HEK293 (cell line): Measurements from ENCODE around the gene SEPTIN2.
"Not testable (repeated sequence)": the region's sequence is repeated elsewhere in the genome, so short reads cannot be mapped to it uniquely, and the experiment has no call there.

Experiments used
- CTCF ChIA-PET: fragments of 350-600 bp; formaldehyde crosslinking; extraction: SDS; loops from one replicate; lab custom pipeline; 2021; ENCODE audit warnings: antibody characterized with exemption; lab: Yijun Ruan, JAX
- POLR2A ChIA-PET: fragments of 300-600 bp; formaldehyde crosslinking; extraction: SDS; loops from one replicate; lab custom pipeline; 2020; ENCODE audit warnings: antibody characterized with exemption, inconsistent platforms; lab: Yijun Ruan, JAX
- H3K27ac ChIP-seq: fragments of 200-500 bp; sonication (Bioruptor generic); 2 replicates; pipeline ENCODE4 v1.5.1; 2014; ENCODE audit warnings: low read depth, low read length, control low read depth, inconsistent platforms; ENCODE audit errors: extremely low read depth
- H3K36me3 ChIP-seq, 2 experiments: fragments of 200-500 bp in 1 of 2; sonication (Bioruptor generic) in 1 of 2; 1 replicate in 1 of 2; 2 replicates in 1 of 2; pipeline ENCODE4 v1.5.1; 2014 to 2017; ENCODE audit warnings: inconsistent platforms in 2 of 2, low read length in 2 of 2; ENCODE audit not compliant: control insufficient read depth in 2 of 2, insufficient read depth in 1 of 2
- H3K4me1 ChIP-seq: fragments of 200-500 bp; sonication (Bioruptor generic); 2 replicates; pipeline ENCODE4 v1.5.1; 2014; ENCODE audit warnings: mild to moderate bottlenecking, low read length, inconsistent platforms; ENCODE audit not compliant: control insufficient read depth, insufficient read depth
- H3K4me3 ChIP-seq: 2 replicates; pipeline ENCODE4 v1.5.1; 2011; ENCODE audit warnings: low read depth, mild to moderate bottlenecking, control low read depth, low read length, moderate library complexity
- H3K9me3 ChIP-seq: fragments of 200-500 bp; sonication (Bioruptor generic); 2 replicates; pipeline ENCODE4 v1.5.1; 2014; ENCODE audit warnings: low read depth, low read length, inconsistent platforms; ENCODE audit not compliant: control insufficient read depth, insufficient read depth
- KLF1 ChIP-seq: fragments of 450-650 bp; formaldehyde crosslinking; IDR thresholded peaks from 2 replicates; pipeline ENCODE4 v1.5.1; 2016; ENCODE audit warnings: missing biosample characterization, missing genetic modification characterization
- RBAK ChIP-seq: fragments of 450-650 bp; formaldehyde crosslinking; IDR thresholded peaks from 2 replicates; pipeline ENCODE4 v1.5.1; 2016; ENCODE audit warnings: missing biosample characterization, missing genetic modification characterization
- SALL2 ChIP-seq: fragments of 450-650 bp; formaldehyde crosslinking; IDR thresholded peaks from 2 replicates; pipeline ENCODE4 v1.5.0; 2017; ENCODE audit warnings: missing biosample characterization, mild to moderate bottlenecking, missing genetic modification characterization, borderline replicate concordance
- ZFHX2 ChIP-seq: fragments of 450-650 bp; formaldehyde crosslinking; conservative IDR thresholded peaks from 2 replicates; pipeline ENCODE4 v1.5.1; 2016; ENCODE audit warnings: missing biosample characterization, missing genetic modification characterization
- ZFP41 ChIP-seq: fragments of 450-650 bp; formaldehyde crosslinking; IDR thresholded peaks from 2 replicates; pipeline ENCODE4 v1.5.1; 2016; ENCODE audit warnings: missing biosample characterization, missing genetic modification characterization, borderline replicate concordance
- ZNF140 ChIP-seq: fragments of 450-650 bp; formaldehyde crosslinking; IDR thresholded peaks from 2 replicates; pipeline ENCODE4 v1.5.1; 2016; ENCODE audit warnings: missing biosample characterization, missing genetic modification characterization
- ZNF426 ChIP-seq: fragments of 450-650 bp; formaldehyde crosslinking; IDR thresholded peaks from 2 replicates; pipeline ENCODE4 v1.5.1; 2017; ENCODE audit warnings: missing biosample characterization, missing genetic modification characterization, mild to moderate bottlenecking, inconsistent platforms, moderate library complexity
- ZNF48 ChIP-seq: fragments of 450-650 bp; formaldehyde crosslinking; IDR thresholded peaks from 2 replicates; pipeline ENCODE4 v1.5.1; 2016; ENCODE audit warnings: missing biosample characterization, missing genetic modification characterization
- ZNF560 ChIP-seq: fragments of 450-650 bp; formaldehyde crosslinking; IDR thresholded peaks from 2 replicates; pipeline ENCODE4 v1.5.1; 2017; ENCODE audit warnings: missing biosample characterization, missing genetic modification characterization, borderline replicate concordance
- ZNF658 ChIP-seq: fragments of 450-650 bp; formaldehyde crosslinking; IDR thresholded peaks from 2 replicates; pipeline ENCODE4; 2016; ENCODE audit warnings: missing biosample characterization, missing genetic modification characterization
- ZNF660 ChIP-seq: fragments of 450-650 bp; IDR thresholded peaks from 2 replicates; pipeline ENCODE4 v1.5.1; 2018; ENCODE audit warnings: missing biosample characterization, mild to moderate bottlenecking, missing genetic modification characterization
- ZNF776 ChIP-seq: fragments of 450-650 bp; formaldehyde crosslinking; IDR thresholded peaks from 2 replicates; pipeline ENCODE4 v1.5.0; 2017; ENCODE audit warnings: missing biosample characterization, missing genetic modification characterization, borderline replicate concordance
- ZSCAN23 ChIP-seq: fragments of 450-650 bp; formaldehyde crosslinking; IDR thresholded peaks from 2 replicates; pipeline ENCODE4 v1.5.1; 2016; ENCODE audit warnings: missing biosample characterization, missing genetic modification characterization
- TF ChIP-seq, protein P1 (sequence below): fragments of 450-650 bp; formaldehyde crosslinking; IDR thresholded peaks from 2 replicates; pipeline ENCODE4 v1.5.1; 2016; ENCODE audit warnings: missing biosample characterization, missing genetic modification characterization

SEPTIN2 gene

DNA sequence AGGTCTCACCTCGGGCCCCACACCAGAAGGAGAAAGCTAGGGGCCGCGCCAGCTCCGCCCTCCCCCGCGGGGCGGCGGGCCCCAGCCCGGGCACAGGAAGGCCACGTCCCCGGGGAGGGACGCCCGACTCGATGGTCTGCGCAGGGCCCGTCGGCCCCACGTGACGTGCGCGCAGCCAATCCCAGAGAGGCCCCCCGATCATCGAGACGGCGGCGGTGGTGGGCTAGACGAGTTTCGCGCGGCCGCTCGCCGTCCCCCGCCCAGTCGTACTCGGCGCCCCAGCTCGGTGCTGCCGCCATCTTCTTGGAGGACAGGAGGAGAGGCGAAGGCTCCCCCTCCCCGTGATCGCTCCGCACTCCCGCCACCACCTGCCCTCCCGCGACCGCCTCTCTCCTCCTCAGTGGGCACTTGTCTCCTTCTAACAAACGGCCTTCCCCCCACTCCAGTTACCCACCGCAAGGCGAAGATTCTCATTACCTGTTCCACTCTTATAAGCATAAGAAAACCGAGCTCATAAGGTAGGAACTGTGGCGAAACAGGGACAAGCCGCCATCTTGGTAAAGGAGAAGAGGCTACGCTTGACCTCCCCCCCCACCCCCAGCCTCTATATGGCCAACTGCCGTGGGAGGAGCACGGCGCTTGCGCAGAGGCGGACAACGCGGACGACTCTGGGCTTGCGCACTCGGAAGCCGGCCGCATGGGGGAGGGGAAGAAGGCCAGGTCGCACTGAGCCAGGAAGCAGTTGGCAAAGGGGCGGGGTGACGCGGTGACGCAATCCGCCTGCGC is 439 bp upstream of the SEPTIN2 start, which contains the start of gene HDLBP (continued):
- TF ChIP-seq, protein P1, sequence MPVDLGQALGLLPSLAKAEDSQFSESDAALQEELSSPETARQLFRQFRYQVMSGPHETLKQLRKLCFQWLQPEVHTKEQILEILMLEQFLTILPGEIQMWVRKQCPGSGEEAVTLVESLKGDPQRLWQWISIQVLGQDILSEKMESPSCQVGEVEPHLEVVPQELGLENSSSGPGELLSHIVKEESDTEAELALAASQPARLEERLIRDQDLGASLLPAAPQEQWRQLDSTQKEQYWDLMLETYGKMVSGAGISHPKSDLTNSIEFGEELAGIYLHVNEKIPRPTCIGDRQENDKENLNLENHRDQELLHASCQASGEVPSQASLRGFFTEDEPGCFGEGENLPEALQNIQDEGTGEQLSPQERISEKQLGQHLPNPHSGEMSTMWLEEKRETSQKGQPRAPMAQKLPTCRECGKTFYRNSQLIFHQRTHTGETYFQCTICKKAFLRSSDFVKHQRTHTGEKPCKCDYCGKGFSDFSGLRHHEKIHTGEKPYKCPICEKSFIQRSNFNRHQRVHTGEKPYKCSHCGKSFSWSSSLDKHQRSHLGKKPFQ (tag by site-specific recombination), result no peak
- TF ChIP-seq ZNF48 (no peak), ZNF776 (tag by site-specific recombination) (no peak), SALL2 (tag by site-specific recombination) (no peak)
- TF ChIP-seq, all 188 proteins: peak for 64

DNA sequence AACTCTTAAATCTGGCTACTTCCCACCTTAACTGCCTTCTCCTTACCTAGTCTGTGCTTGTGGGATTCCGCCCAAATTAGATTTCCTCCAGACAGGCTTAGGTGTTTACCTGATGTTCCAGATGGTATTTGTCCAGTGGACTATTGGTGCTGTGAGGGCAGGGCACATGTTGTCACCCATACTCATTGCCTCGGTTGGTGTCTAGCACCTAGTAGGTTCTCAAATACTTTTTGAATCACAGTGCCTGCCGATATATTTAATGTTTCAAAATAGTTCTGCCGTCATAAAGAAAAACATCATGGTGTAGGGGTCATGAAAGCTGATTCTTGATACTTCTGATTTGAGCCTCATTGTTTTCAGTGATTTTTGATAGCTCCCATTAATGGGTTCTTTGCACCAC is 1.1 kb downstream of the SEPTIN2 start:
- CTCF ChIA-PET, result interaction anchor here (0.6 kb wide), 1 partner anchor 27 kb away, joined by 3 read pairs; no protein-coding TSS in a partner anchor

DNA sequence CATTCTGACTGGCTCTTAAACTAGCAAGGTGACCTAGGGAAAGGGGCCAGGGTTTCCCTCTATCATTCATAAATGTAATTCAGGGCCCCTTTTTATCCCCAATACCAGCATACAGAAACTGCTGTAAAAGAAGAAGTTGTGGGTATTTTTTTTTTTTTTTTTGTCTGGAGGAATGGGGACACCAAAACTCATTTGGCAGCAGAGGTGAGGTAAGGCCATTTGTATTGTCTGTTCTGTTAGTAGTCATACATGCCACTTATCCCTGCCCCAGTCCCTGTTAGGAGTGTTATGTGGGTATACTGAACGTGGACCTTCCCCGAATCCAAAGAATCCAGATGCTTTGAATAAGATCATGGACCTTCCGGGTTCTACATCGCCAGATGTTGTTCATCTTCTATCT is 1.7 kb downstream of the SEPTIN2 start:
- TF ChIP-seq ZNF426 (tag by site-specific recombination), result no peak
- TF ChIP-seq ZSCAN23 (tag by site-specific recombination), result no peak
- no peak for TF ChIP-seq ZNF140 (tag by site-specific recombination)

More for the DNA sequence above, 1.1 kb downstream of the SEPTIN2 start:
- POLR2A ChIA-PET, result interaction anchor here (1.5 to 3.2 kb wide), 2 partner anchors 15 to 57 kb away, joined by 4 to 21 read pairs; no protein-coding TSS in a partner anchor
- no peaks in the 10 kb centered on the region for H3K9me3 ChIP-seq
- H3K27ac ChIP-seq, result peak overlapping the region; percentile 87; the same call in 1 of the 2 replicates
- peak overlapping the region; percentile 90 for H3K4me3 ChIP-seq
- H3K36me3 ChIP-seq, result peaks cover 5 to 26% of the 10 kb centered on the region in 2 experiments; a peak in 2 of 3 replicates
- H3K4me1 ChIP-seq, result peaks cover 23% of the 10 kb centered on the region
- TF ChIP-seq ZNF560 (tag by site-specific recombination), result no peak
- TF ChIP-seq ZNF660, result no peak
- TF ChIP-seq ZNF426 (tag by site-specific recombination), result no peak
- no peak for TF ChIP-seq ZFP41 (tag by site-specific recombination)
- no peak for TF ChIP-seq ZFHX2 (tag by site-specific recombination)
- TF ChIP-seq RBAK (tag by site-specific recombination), result no peak
- TF ChIP-seq ZNF658 (tag by site-specific recombination), result no peak
- TF ChIP-seq KLF1 (tag by site-specific recombination), result no peak

DNA sequence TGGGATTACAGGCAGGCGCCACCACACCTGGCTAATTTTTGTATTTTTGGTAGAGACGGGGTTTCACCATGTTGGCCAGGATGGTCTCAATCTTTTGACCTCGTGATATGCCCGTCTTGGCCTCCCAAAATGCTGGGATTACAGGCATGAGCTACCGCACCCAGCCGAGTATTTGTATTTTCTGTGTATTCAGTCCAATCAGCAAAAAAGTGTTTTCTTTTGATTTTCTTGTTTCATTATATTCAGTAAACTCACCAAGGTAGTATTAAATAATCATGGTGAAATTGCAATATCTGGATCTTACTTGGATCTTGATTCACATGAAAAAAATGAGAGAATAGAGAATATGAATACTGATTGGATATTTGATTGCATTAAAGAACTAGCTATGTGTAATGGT is 3.1 kb downstream of the SEPTIN2 start:
- H3K9me3 ChIP-seq, H3K27ac ChIP-seq, POLR2A ChIA-PET, H3K4me3 ChIP-seq: not testable (repeated sequence)
- peaks cover 15% of the 10 kb centered on the region for H3K4me1 ChIP-seq
- peaks cover 11 to 33% of the 10 kb centered on the region in 2 experiments for H3K36me3 ChIP-seq
- CTCF ChIA-PET, result interaction anchor here (0.7 to 1.1 kb wide), 2 partner anchors 20 to 335 kb away, joined by 3 read pairs; no protein-coding TSS in a partner anchor

More for the DNA sequence above, 1.7 kb downstream of the SEPTIN2 start:
- POLR2A ChIA-PET, result no interaction called here
- H3K36me3 ChIP-seq, result peaks cover 5 to 28% of the 10 kb centered on the region in 2 experiments; a peak in 2 of 3 replicates
- no peaks in the 10 kb centered on the region for H3K9me3 ChIP-seq
- no peak overlapping the region; the same call in 1 of the 2 replicates for H3K27ac ChIP-seq
- CTCF ChIA-PET, result interaction anchor here (0.6 to 0.7 kb wide), 2 partner anchors 26 to 28 kb away, joined by 3 read pairs; no protein-coding TSS in a partner anchor
- peaks cover 17% of the 10 kb centered on the region for H3K4me1 ChIP-seq
- H3K4me3 ChIP-seq, result peak overlapping the region; percentile 90
